ENCODE results near the gene AP1M1. TPM values are rescaled to one million over a fixed set of nuclear protein-coding genes. Genes with fewer than 3 reads are reported as not detected.

AP1M1 gene
- total and polyA plus RNA-seq, 2 of the 4 experiments (the other 2 are of a cell fraction), result 85.1 to 99.1 TPM

GRCh38 chr19:16224293-16225045, 26.8 kb downstream of the AP1M1 start:
- Histone ChIP-seq H4K20me1 (ENCODE audit: insufficient read depth, low read length) (peaks cover 38% of the 10 kb centered on the region), H3K4me2 (ENCODE audit: low read depth, low read length) (no peak overlapping the region), H3K27me3 (ENCODE audit: control insufficient read depth, insufficient read depth, low read length) (no peaks in the 10 kb centered on the region), H4K91ac (ENCODE audit: insufficient read depth, low read depth, low read length) (no peak overlapping the region), H2AK9ac (replicated peaks; ENCODE audit: low read depth, low read length, poor library complexity) (no peak overlapping the region), H2AFZ (replicated peaks; ENCODE audit: low read length, poor library complexity) (no peak overlapping the region), H3K56ac (ENCODE audit: extremely low read depth, insufficient read depth, low read length) (no peak overlapping the region), H3K23ac (ENCODE audit: low read depth, low read length) (no peak overlapping the region), H3K9ac (ENCODE audit: low read depth, low read length) (no peak overlapping the region), H2AK5ac (ENCODE audit: low read depth, low read length) (no peak overlapping the region), H3K9me3 (ENCODE audit: control insufficient read depth, insufficient read depth, low read length) (peaks cover 22% of the 10 kb centered on the region), H3K79me1 (ENCODE audit: low read depth in 1 of 2, low read length in 2 of 2) (peaks cover 20 to 48% of the 10 kb centered on the region in 2 experiments), H4K5ac (ENCODE audit: low read depth, low read length) (no peak overlapping the region), H2BK120ac (ENCODE audit: low read depth, low read length) (no peak overlapping the region), H3K27ac (ENCODE audit: insufficient read depth, low read length) (no peak overlapping the region), H2BK5ac (ENCODE audit: low read depth, low read length, poor library complexity, severe bottlenecking) (no peak overlapping the region), H3K9me1 (ENCODE audit: insufficient read depth, low read length) (0 out of 2 replicates have a peak, but pooled peaks cover 12% of the 10 kb centered on the region), H3K4me1 (ENCODE audit: control insufficient read depth, insufficient read depth, low read length) (no peaks in the 10 kb centered on the region), H2BK20ac (ENCODE audit: low read depth, low read length) (no peak overlapping the region), H3K4me3 (ENCODE audit: insufficient read depth, low read depth, low read length) (no peak overlapping the region), H4K8ac (ENCODE audit: low read depth in 2 of 2, low read length in 2 of 2) (no peak overlapping the region), H2BK15ac (ENCODE audit: low read depth, low read length) (no peak overlapping the region), H3K36me3 (ENCODE audit: control insufficient read depth, insufficient read depth, low read length) (peaks cover 72% of the 10 kb centered on the region), H3K4ac (ENCODE audit: low read depth, low read length) (no peak overlapping the region), H3K18ac (ENCODE audit: low read depth, low read length) (no peak overlapping the region), H3K14ac (replicated peaks; ENCODE audit: low read depth, low read length) (no peak overlapping the region)
- TF ChIP-seq RFX5 (IDR thresholded peaks at IDR 0.05; ENCODE audit: low read depth, low read length), result no peak
- TF ChIP-seq MAFK (IDR thresholded peaks at IDR 0.05; ENCODE audit: low read depth, low read length), result no peak
- no peak for TF ChIP-seq BHLHE40 (IDR thresholded peaks at IDR 0.05; ENCODE audit: low read depth, low read length)
- no peak for TF ChIP-seq MXI1 (IDR thresholded peaks at IDR 0.05; ENCODE audit: borderline replicate concordance, low read depth, low read length)
- no peak for TF ChIP-seq NFE2L2 (IDR thresholded peaks at IDR 0.05; ENCODE audit: low read depth, low read length)
- TF ChIP-seq, protein P1, sequence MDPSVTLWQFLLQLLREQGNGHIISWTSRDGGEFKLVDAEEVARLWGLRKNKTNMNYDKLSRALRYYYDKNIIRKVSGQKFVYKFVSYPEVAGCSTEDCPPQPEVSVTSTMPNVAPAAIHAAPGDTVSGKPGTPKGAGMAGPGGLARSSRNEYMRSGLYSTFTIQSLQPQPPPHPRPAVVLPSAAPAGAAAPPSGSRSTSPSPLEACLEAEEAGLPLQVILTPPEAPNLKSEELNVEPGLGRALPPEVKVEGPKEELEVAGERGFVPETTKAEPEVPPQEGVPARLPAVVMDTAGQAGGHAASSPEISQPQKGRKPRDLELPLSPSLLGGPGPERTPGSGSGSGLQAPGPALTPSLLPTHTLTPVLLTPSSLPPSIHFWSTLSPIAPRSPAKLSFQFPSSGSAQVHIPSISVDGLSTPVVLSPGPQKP (IDR thresholded peaks at IDR 0.05; ENCODE audit: borderline replicate concordance, low read depth, low read length), result no peak
- TF ChIP-seq CTCF (conservative IDR thresholded peaks at IDR 0.05; ENCODE audit: low read depth, low read length), result no peak
- TF ChIP-seq RAD21 (IDR thresholded peaks at IDR 0.05; ENCODE audit: low read length), result no peak
- TF ChIP-seq SMC3 (IDR thresholded peaks at IDR 0.05; ENCODE audit: low read depth, low read length), result no peak
- TF ChIP-seq, protein P2, sequence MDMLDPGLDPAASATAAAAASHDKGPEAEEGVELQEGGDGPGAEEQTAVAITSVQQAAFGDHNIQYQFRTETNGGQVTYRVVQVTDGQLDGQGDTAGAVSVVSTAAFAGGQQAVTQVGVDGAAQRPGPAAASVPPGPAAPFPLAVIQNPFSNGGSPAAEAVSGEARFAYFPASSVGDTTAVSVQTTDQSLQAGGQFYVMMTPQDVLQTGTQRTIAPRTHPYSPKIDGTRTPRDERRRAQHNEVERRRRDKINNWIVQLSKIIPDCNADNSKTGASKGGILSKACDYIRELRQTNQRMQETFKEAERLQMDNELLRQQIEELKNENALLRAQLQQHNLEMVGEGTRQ (IDR thresholded peaks at IDR 0.05; ENCODE audit: low read depth, low read length), result no peak
- TF ChIP-seq CHD1 (IDR thresholded peaks at IDR 0.05; ENCODE audit: low read depth, low read length), result no peak
- TF ChIP-seq CEBPB (IDR thresholded peaks at IDR 0.05; ENCODE audit: low read depth, low read length), result no peak
- DNase-seq (no peak), ATAC-seq (ENCODE audit: low read depth) (no peak)
- in situ Hi-C loops (cut with MboI; ENCODE audit: low sequenced_read_pairs), result no loop called here
- WGBS, 2 experiments (ENCODE audit: extremely low coverage in 2 of 2, insufficient read length in 1 of 2), result 89% methylated on average over 11 of the region's 32 CpGs; no CpG with 5 or more reads in 1 of the 2 experiments
- intact Hi-C loops (cut with micrococcal nuclease), result no loop called here
- BruUV-seq (replicated peaks), result no TSS peak
- dilution Hi-C loops (cut with HindIII; ENCODE audit: low sequenced_read_pairs, unreplicated experiment), result no loop called here
- ChIA-PET POLR2A (ENCODE audit: unreplicated experiment) (interaction anchor here (0.6 kb wide), 1 partner anchor 14 kb away, joined by 5 read pairs; no protein-coding TSS in a partner anchor), CTCF (no interaction called here)

Measured in IMR-90 (cell line).